Measurements from ENCODE around the gene EPOP.

DNA sequence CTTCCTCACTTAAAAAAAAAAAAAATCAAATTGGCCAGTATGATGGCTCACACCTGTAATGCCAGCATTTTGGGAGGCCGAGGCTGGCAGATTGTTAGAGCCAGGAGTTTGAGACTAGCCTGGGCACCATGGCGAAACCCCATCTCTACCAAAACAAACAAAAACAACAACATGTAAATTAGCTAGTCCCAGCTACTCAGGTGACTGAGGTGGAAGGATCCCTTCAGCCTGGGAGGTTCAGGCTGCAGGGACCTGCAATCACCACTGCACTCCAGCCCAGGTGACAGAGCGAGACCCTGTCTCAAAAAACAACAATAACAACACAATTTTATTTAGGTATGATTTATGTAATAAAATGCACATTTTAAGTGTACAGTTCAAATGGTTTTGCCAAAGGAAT is 6.3 kb upstream of the EPOP start:
- TF ChIP-seq, protein P1, sequence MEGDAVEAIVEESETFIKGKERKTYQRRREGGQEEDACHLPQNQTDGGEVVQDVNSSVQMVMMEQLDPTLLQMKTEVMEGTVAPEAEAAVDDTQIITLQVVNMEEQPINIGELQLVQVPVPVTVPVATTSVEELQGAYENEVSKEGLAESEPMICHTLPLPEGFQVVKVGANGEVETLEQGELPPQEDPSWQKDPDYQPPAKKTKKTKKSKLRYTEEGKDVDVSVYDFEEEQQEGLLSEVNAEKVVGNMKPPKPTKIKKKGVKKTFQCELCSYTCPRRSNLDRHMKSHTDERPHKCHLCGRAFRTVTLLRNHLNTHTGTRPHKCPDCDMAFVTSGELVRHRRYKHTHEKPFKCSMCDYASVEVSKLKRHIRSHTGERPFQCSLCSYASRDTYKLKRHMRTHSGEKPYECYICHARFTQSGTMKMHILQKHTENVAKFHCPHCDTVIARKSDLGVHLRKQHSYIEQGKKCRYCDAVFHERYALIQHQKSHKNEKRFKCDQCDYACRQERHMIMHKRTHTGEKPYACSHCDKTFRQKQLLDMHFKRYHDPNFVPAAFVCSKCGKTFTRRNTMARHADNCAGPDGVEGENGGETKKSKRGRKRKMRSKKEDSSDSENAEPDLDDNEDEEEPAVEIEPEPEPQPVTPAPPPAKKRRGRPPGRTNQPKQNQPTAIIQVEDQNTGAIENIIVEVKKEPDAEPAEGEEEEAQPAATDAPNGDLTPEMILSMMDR (IDR thresholded peaks at IDR 0.05) = no peak
- no peak for TF ChIP-seq POLR2A (IDR thresholded peaks at IDR 0.05)
